ENCODE data around the gene CPLANE1.

- TF ChIP-seq REST (IDR thresholded peaks at IDR 0.05; ENCODE audit: insufficient read depth in 1 of 2, low read depth in 2 of 2, low read length in 2 of 2) (no peak), POLR2AphosphoS5 (IDR thresholded peaks at IDR 0.05; ENCODE audit: low read depth, low read length) (no peak), SIN3A (IDR thresholded peaks at IDR 0.05; ENCODE audit: borderline replicate concordance, insufficient read depth, low read length) (no peak), TAF1 (IDR thresholded peaks at IDR 0.05; ENCODE audit: borderline replicate concordance, insufficient read depth, low read length) (no peak)
These were observed 61.7 kb downstream of the CPLANE1 start for GRCh38 chr5:37187465-37187977.

Data from PFSK-1 (cell line).